HL-60 (cell line): ENCODE data around the gene COA7.

Source experiments
- DNase-seq, 2 experiments: peaks; one replicate each; pipeline ENCODE4 v3.0.0-alpha.2; 2010 to 2020; ENCODE audit warnings: low read depth in 1 of 2, low spot score in 1 of 2
- H3K27ac ChIP-seq: fragments of 250-450 bp; sonication (Bioruptor Pico); replicated peaks from 2 replicates; pipeline ENCODE4 v1.5.1; 2020; ENCODE audit warnings: mild to moderate bottlenecking, moderate library complexity
- H3K27me3 ChIP-seq: fragments of 250-450 bp; sonication (Bioruptor Pico); 2 replicates; pipeline ENCODE4 v1.5.1; 2021; ENCODE audit warnings: mild to moderate bottlenecking, moderate library complexity; ENCODE audit not compliant: insufficient read depth, poor library complexity, severe bottlenecking
- H3K4me3 ChIP-seq: replicated peaks from 2 replicates; pipeline ENCODE4 v1.5.1; 2011; ENCODE audit warnings: mild to moderate bottlenecking, control low read depth, low read length; ENCODE audit not compliant: insufficient read depth
- CTCF ChIP-seq: IDR thresholded peaks from one replicate; pipeline ENCODE4 v1.5.1; 2011; ENCODE audit warnings: low read length, control low read depth, inconsistent platforms; ENCODE audit not compliant: insufficient read depth
- GABPA ChIP-seq: IDR thresholded peaks from 2 replicates; pipeline ENCODE4 v1.6.1; 2012; ENCODE audit warnings: low read depth
- POLR2AphosphoS5 ChIP-seq: IDR thresholded peaks from 2 replicates; pipeline ENCODE4 v1.6.1; 2012; ENCODE audit warnings: low read depth
- REST ChIP-seq: IDR thresholded peaks from 2 replicates; pipeline ENCODE4 v1.6.1; 2012; ENCODE audit warnings: low read depth; ENCODE audit not compliant: insufficient replicate concordance
- SPI1 ChIP-seq: IDR thresholded peaks from 2 replicates; pipeline ENCODE4 v1.6.1; 2012; ENCODE audit warnings: low read depth, mild to moderate bottlenecking, borderline replicate concordance

The COA7 gene

GRCh38 chr1:52707927-52708655, 9.9 kb upstream of the COA7 start:
- Histone ChIP-seq H3K4me3 (no peak overlapping the region), H3K27ac (peak overlapping the region; percentile 43), H3K27me3 (no peaks in the 10 kb centered on the region)
- no peak for TF ChIP-seq GABPA
- no peak for TF ChIP-seq CTCF
- TF ChIP-seq REST, result no peak
- TF ChIP-seq SPI1, result no peak
- peak in 1 of 2 experiments; percentile 69 for DNase-seq

- H3K27ac ChIP-seq, result peak overlapping the region; percentile 16
- TF ChIP-seq CTCF (no peak), SPI1 (no peak), GABPA (no peak), REST (no peak), POLR2AphosphoS5 (no peak)
- DNase-seq, result peak in 1 of 2 experiments; percentile 10
- no peak overlapping the region for H3K4me3 ChIP-seq
- no peaks in the 10 kb centered on the region for H3K27me3 ChIP-seq
Measured at GRCh38 chr1:52706941-52707926, 9.1 kb upstream of the COA7 start.

- H3K4me3 ChIP-seq, result no peak overlapping the region
- TF ChIP-seq POLR2AphosphoS5 (no peak), GABPA (no peak)
- H3K27ac ChIP-seq, result no peak overlapping the region
- no peaks in the 10 kb centered on the region for H3K27me3 ChIP-seq
- DNase-seq, result peak in 1 of 2 experiments; percentile 14
Measured at GRCh38 chr1:52706136-52706670, 8.1 kb upstream of the COA7 start.
